ENCODE results near the gene ARSB. TPM values are rescaled to one million over a fixed set of nuclear protein-coding genes. Genes with fewer than 3 reads are reported as not detected.

Gene ARSB
- total RNA-seq, 1 experiment from 2014 or later, result 5.2 TPM

- H3K9me3 Mint-ChIP-seq (ENCODE audit: unreplicated experiment), result no peaks in the 10 kb centered on the region
- ChIA-PET POLR2A (interaction anchor here (1.6 kb wide), 1 partner anchor 9 kb away, joined by 4 read pairs; no protein-coding TSS in a partner anchor), CTCF (interaction anchor here (0.7 kb wide), 1 partner anchor 236 kb away, joined by 4 read pairs; no protein-coding TSS in a partner anchor)
- intact Hi-C loops (cut with micrococcal nuclease), result no loop called here
- H3K4me1 Mint-ChIP-seq (ENCODE audit: insufficient read depth, unreplicated experiment), result no peaks in the 10 kb centered on the region
- H3K4me3 Mint-ChIP-seq (ENCODE audit: unreplicated experiment), result no peak overlapping the region
- no peaks in the 10 kb centered on the region for H3K27me3 Mint-ChIP-seq (ENCODE audit: insufficient read depth, unreplicated experiment)
- no peak overlapping the region for H3K27ac Mint-ChIP-seq (ENCODE audit: low read depth, unreplicated experiment)
- H3K36me3 Mint-ChIP-seq (ENCODE audit: insufficient read depth, unreplicated experiment), result no peaks in the 10 kb centered on the region
- no TSS peak for BruUV-seq (replicated peaks)
- TF ChIP-seq, protein P1, sequence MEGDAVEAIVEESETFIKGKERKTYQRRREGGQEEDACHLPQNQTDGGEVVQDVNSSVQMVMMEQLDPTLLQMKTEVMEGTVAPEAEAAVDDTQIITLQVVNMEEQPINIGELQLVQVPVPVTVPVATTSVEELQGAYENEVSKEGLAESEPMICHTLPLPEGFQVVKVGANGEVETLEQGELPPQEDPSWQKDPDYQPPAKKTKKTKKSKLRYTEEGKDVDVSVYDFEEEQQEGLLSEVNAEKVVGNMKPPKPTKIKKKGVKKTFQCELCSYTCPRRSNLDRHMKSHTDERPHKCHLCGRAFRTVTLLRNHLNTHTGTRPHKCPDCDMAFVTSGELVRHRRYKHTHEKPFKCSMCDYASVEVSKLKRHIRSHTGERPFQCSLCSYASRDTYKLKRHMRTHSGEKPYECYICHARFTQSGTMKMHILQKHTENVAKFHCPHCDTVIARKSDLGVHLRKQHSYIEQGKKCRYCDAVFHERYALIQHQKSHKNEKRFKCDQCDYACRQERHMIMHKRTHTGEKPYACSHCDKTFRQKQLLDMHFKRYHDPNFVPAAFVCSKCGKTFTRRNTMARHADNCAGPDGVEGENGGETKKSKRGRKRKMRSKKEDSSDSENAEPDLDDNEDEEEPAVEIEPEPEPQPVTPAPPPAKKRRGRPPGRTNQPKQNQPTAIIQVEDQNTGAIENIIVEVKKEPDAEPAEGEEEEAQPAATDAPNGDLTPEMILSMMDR (IDR thresholded peaks at IDR 0.05; ENCODE audit: unreplicated experiment), result no peak
- no peak for DNase-seq (ENCODE audit: unreplicated experiment)
Observed at GRCh38 chr5:78768781-78769380, 216.2 kb downstream of the ARSB start.

DNA sequence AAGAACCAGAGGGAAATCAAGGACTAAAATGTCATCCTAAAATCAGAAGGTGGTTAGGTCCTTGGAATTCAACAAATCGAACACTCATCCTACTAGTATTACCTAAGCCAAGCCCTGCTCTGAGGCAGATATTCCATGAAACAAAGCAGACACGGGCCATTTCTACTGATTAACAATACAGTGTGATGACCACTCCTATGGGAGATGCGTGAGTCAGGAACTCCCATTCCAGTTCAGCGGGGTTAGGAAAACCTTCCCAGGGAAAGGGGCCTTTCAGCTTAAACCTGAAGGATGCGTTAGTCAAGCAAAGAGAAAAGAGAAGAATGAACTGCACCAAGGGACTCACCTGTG lies 218.7 kb downstream of the ARSB start:
- TF ChIP-seq, protein P1 (IDR thresholded peaks at IDR 0.05; ENCODE audit: unreplicated experiment), result no peak
- no TSS peak for BruUV-seq (replicated peaks)
- ChIA-PET CTCF (interaction anchor here (0.6 kb wide), 1 partner anchor 352 kb away, joined by 3 read pairs; no protein-coding TSS in a partner anchor), POLR2A (no interaction called here)
- no peaks in the 10 kb centered on the region for H3K4me1 Mint-ChIP-seq (ENCODE audit: insufficient read depth, unreplicated experiment)
- H3K27me3 Mint-ChIP-seq (ENCODE audit: insufficient read depth, unreplicated experiment), result no peaks in the 10 kb centered on the region
- H3K9me3 Mint-ChIP-seq (ENCODE audit: unreplicated experiment), result no peaks in the 10 kb centered on the region
- no peaks in the 10 kb centered on the region for H3K36me3 Mint-ChIP-seq (ENCODE audit: insufficient read depth, unreplicated experiment)
- DNase-seq (ENCODE audit: unreplicated experiment), result no peak
- intact Hi-C loops (cut with micrococcal nuclease), result no loop called here
- no peak overlapping the region for H3K4me3 Mint-ChIP-seq (ENCODE audit: unreplicated experiment)
- H3K27ac Mint-ChIP-seq (ENCODE audit: low read depth, unreplicated experiment), result no peak overlapping the region

GRCh38 chr5:78765756-78766411 lies 219.2 kb downstream of the ARSB start:
- DNase-seq (ENCODE audit: unreplicated experiment), result no peak
- no peaks in the 10 kb centered on the region for H3K27me3 Mint-ChIP-seq (ENCODE audit: insufficient read depth, unreplicated experiment)
- no peak overlapping the region for H3K4me3 Mint-ChIP-seq (ENCODE audit: unreplicated experiment)
- no peaks in the 10 kb centered on the region for H3K4me1 Mint-ChIP-seq (ENCODE audit: insufficient read depth, unreplicated experiment)
- BruUV-seq (replicated peaks), result no TSS peak
- no peak overlapping the region for H3K27ac Mint-ChIP-seq (ENCODE audit: low read depth, unreplicated experiment)
- POLR2A ChIA-PET, result no interaction called here
- no peaks in the 10 kb centered on the region for H3K36me3 Mint-ChIP-seq (ENCODE audit: insufficient read depth, unreplicated experiment)
- intact Hi-C loops (cut with micrococcal nuclease), result no loop called here
- CTCF ChIA-PET, result interaction anchor here (0.5 kb wide), 1 partner anchor 1301 kb away, joined by 4 read pairs; no protein-coding TSS in a partner anchor
- TF ChIP-seq, protein P1 (IDR thresholded peaks at IDR 0.05; ENCODE audit: unreplicated experiment), result no peak
- H3K9me3 Mint-ChIP-seq (ENCODE audit: unreplicated experiment), result no peaks in the 10 kb centered on the region

DNA sequence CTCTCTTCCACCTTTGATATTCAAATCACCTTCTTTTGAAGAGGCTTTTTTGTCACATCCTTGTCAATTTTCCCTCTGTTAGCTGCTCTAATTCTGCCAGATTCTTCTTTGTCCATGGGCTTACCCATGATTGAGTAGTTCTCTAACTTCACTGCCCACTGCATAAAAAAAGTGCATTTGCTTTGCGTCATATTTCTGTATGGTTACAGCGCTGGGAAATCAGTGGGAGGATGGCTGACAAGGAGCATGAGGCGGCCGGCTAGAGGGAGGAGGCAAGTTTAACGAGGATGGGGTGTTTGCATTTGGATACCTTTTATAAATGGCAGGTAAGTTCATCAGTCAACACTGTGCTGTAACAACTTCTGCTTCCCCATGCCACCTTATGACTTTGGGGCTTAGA lies 220.0 kb downstream of the ARSB start:
- H3K27me3 Mint-ChIP-seq (ENCODE audit: insufficient read depth, unreplicated experiment), result no peaks in the 10 kb centered on the region
- H3K36me3 Mint-ChIP-seq (ENCODE audit: insufficient read depth, unreplicated experiment), result no peaks in the 10 kb centered on the region
- no TSS peak for BruUV-seq (replicated peaks)

More for the DNA sequence above, 220.0 kb downstream of the ARSB start:
- Mint-ChIP-seq H3K4me3 (ENCODE audit: unreplicated experiment) (no peak overlapping the region), H3K4me1 (ENCODE audit: insufficient read depth, unreplicated experiment) (no peaks in the 10 kb centered on the region), H3K9me3 (ENCODE audit: unreplicated experiment) (no peaks in the 10 kb centered on the region), H3K27ac (ENCODE audit: low read depth, unreplicated experiment) (no peak overlapping the region)
- intact Hi-C loops (cut with micrococcal nuclease), result no loop called here
- ChIA-PET POLR2A (interaction anchor here (1.2 kb wide), 1 partner anchor 15 kb away, joined by 4 read pairs; no protein-coding TSS in a partner anchor), CTCF (no interaction called here)
- TF ChIP-seq, protein P1 (IDR thresholded peaks at IDR 0.05; ENCODE audit: unreplicated experiment), result no peak
- no peak for DNase-seq (ENCODE audit: unreplicated experiment)
